Activated CD4-positive, alpha-beta T cell treated with anti-CD3 and anti-CD28 coated beads, Interleukin-2, amount 50 U/mL, for 24 hours (primary cell): ENCODE data around the gene SLC1A1.

ENCODE experiments used
- DNase-seq, 2 donors: peaks; one replicate each; pipeline ENCODE4 v3.0.0-alpha.2; 2020; ENCODE audit warnings: low read depth in 1 of 2, low spot score in 1 of 2

Gene SLC1A1

GRCh38 chr9:4614627-4615026 lies 124.4 kb downstream of the SLC1A1 start:
- DNase-seq: no peak

- no peak for DNase-seq
Observed at GRCh38 chr9:4615251-4615650, 125.0 kb downstream of the SLC1A1 start.

GRCh38 chr9:4615778-4616177 lies 125.5 kb downstream of the SLC1A1 start:
- DNase-seq: no peak

GRCh38 chr9:4617752-4618151 lies 127.5 kb downstream of the SLC1A1 start:
- DNase-seq: no peak

GRCh38 chr9:4618700-4619099 lies 128.4 kb downstream of the SLC1A1 start:
- DNase-seq: no peak

- no peak for DNase-seq
Observed at GRCh38 chr9:4620057-4620765, 129.9 kb downstream of the SLC1A1 start.

GRCh38 chr9:4620881-4621555 lies 130.8 kb downstream of the SLC1A1 start:
- no peak for DNase-seq

GRCh38 chr9:4622016-4622415 lies 131.7 kb downstream of the SLC1A1 start:
- DNase-seq: no peak

- DNase-seq: no peak
Observed at GRCh38 chr9:4630836-4631235, 140.6 kb downstream of the SLC1A1 start.
